Measurements from ENCODE around the gene METTL9. TPM values are rescaled to one million over a fixed set of nuclear protein-coding genes. Genes with fewer than 3 reads are reported as not detected.
"Not testable (repeated sequence)": the region's sequence is repeated elsewhere in the genome, so short reads cannot be mapped to it uniquely, and the experiment has no call there.

Gene METTL9
- total RNA-seq (2014; rRNA removed; shearing (Covaris generic)), result 103 and 125 TPM in 2 replicates

GRCh38 chr16:21599122-21600030 lies at the start of gene METTL9:
Gene METTL9 (plus strand): TSS chr16:21599577. CDS start chr16:21599734, 157 bp downstream.
- Histone ChIP-seq H3K27me3 (no peaks in the 10 kb centered on the region), H3K9me3 (replicated peaks) (no peaks in the 10 kb centered on the region), H3K27ac (peak within 1 kb of the TSS; percentile 70), H3K4me3 (peak within 1 kb of the TSS; percentile 97), H3K36me3 (no peaks in the 10 kb centered on the region), H3K4me1 (no peaks in the 10 kb centered on the region; the same call in 1 of the 2 replicates)
- DNase-seq, result peak; percentile 92 to 94

- H3K27ac ChIP-seq; DNase-seq; H3K4me1 ChIP-seq; H3K27me3 ChIP-seq; H3K36me3 ChIP-seq; H3K4me3 ChIP-seq; H3K9me3 ChIP-seq (replicated peaks): not testable (repeated sequence)
Observed at GRCh38 chr16:21549975-21550374, 49.4 kb upstream of the METTL9 start.

- H3K9me3 ChIP-seq (replicated peaks); H3K27me3 ChIP-seq; H3K27ac ChIP-seq; H3K4me1 ChIP-seq; H3K36me3 ChIP-seq; H3K4me3 ChIP-seq; DNase-seq: not testable (repeated sequence)
Observed at GRCh38 chr16:21550435-21550834, 48.9 kb upstream of the METTL9 start.

GRCh38 chr16:21551076-21551475 lies 48.3 kb upstream of the METTL9 start:
- not testable (repeated sequence) for H3K4me3 ChIP-seq; H3K4me1 ChIP-seq; H3K27ac ChIP-seq; H3K27me3 ChIP-seq; H3K36me3 ChIP-seq; DNase-seq; H3K9me3 ChIP-seq (replicated peaks)

GRCh38 chr16:21551600-21551999 lies 47.8 kb upstream of the METTL9 start:
- DNase-seq; H3K27ac ChIP-seq; H3K4me1 ChIP-seq; H3K27me3 ChIP-seq; H3K9me3 ChIP-seq (replicated peaks); H3K4me3 ChIP-seq; H3K36me3 ChIP-seq: not testable (repeated sequence)

- not testable (repeated sequence) for H3K27me3 ChIP-seq; H3K9me3 ChIP-seq (replicated peaks); H3K36me3 ChIP-seq; H3K4me1 ChIP-seq; H3K4me3 ChIP-seq; DNase-seq; H3K27ac ChIP-seq
Observed at GRCh38 chr16:21553481-21554296, 45.7 kb upstream of the METTL9 start.

- no peak overlapping the region for H3K4me3 ChIP-seq
- no peaks in the 10 kb centered on the region for H3K9me3 ChIP-seq (replicated peaks)
- DNase-seq, result peak; percentile 84 to 90
- no peak overlapping the region for H3K27ac ChIP-seq
- H3K36me3 ChIP-seq, result no peaks in the 10 kb centered on the region
- peaks cover 13% of the 10 kb centered on the region for H3K27me3 ChIP-seq
- H3K4me1 ChIP-seq, result no peaks in the 10 kb centered on the region
Observed at GRCh38 chr16:21554795-21555585, 44.4 kb upstream of the METTL9 start.

GRCh38 chr16:21555621-21556020 lies 43.8 kb upstream of the METTL9 start:
- H3K4me3 ChIP-seq; H3K9me3 ChIP-seq (replicated peaks); DNase-seq; H3K4me1 ChIP-seq; H3K36me3 ChIP-seq; H3K27ac ChIP-seq: not testable (repeated sequence)
- peaks cover 13% of the 10 kb centered on the region for H3K27me3 ChIP-seq

- H3K27me3 ChIP-seq, result peaks cover 15% of the 10 kb centered on the region
- not testable (repeated sequence) for H3K4me1 ChIP-seq; H3K27ac ChIP-seq; DNase-seq; H3K4me3 ChIP-seq; H3K36me3 ChIP-seq; H3K9me3 ChIP-seq (replicated peaks)
Observed at GRCh38 chr16:21556026-21556595, 43.3 kb upstream of the METTL9 start.

GRCh38 chr16:21556651-21557241 lies 42.6 kb upstream of the METTL9 start:
- not testable (repeated sequence) for H3K4me3 ChIP-seq

GRCh38 chr16:21560462-21560861 lies 38.9 kb upstream of the METTL9 start:
- Histone ChIP-seq H3K27me3 (peaks cover 12% of the 10 kb centered on the region), H3K27ac (no peak overlapping the region), H3K9me3 (replicated peaks) (no peaks in the 10 kb centered on the region), H3K4me3 (no peak overlapping the region), H3K4me1 (no peaks in the 10 kb centered on the region), H3K36me3 (no peaks in the 10 kb centered on the region)
- no peak for DNase-seq

More at GRCh38 chr16:21556651-21557241, 42.6 kb upstream of the METTL9 start:
- H3K27me3 ChIP-seq, result peaks cover 16% of the 10 kb centered on the region
- not testable (repeated sequence) for H3K9me3 ChIP-seq (replicated peaks); H3K27ac ChIP-seq; H3K4me1 ChIP-seq; H3K36me3 ChIP-seq; DNase-seq

GRCh38 chr16:21563676-21564075 lies 35.7 kb upstream of the METTL9 start:
- peaks cover 7% of the 10 kb centered on the region for H3K27me3 ChIP-seq

GRCh38 chr16:21564367-21564766 lies 35.0 kb upstream of the METTL9 start:
- H3K4me3 ChIP-seq; DNase-seq; H3K27me3 ChIP-seq; H3K9me3 ChIP-seq (replicated peaks); H3K4me1 ChIP-seq; H3K27ac ChIP-seq; H3K36me3 ChIP-seq: not testable (repeated sequence)

More at GRCh38 chr16:21563676-21564075, 35.7 kb upstream of the METTL9 start:
- DNase-seq, result no peak
- H3K4me3 ChIP-seq, result no peak overlapping the region
- H3K27ac ChIP-seq, result no peak overlapping the region
- H3K4me1 ChIP-seq, result no peaks in the 10 kb centered on the region
- H3K36me3 ChIP-seq, result no peaks in the 10 kb centered on the region
- no peaks in the 10 kb centered on the region for H3K9me3 ChIP-seq (replicated peaks)

- Histone ChIP-seq H3K9me3 (replicated peaks) (no peaks in the 10 kb centered on the region; the same call in 1 of the 2 replicates), H3K4me1 (no peaks in the 10 kb centered on the region), H3K27ac (no peak overlapping the region), H3K27me3 (peaks cover 3% of the 10 kb centered on the region), H3K36me3 (no peaks in the 10 kb centered on the region), H3K4me3 (no peak overlapping the region)
- DNase-seq, result no peak
Observed at GRCh38 chr16:21565507-21565860, 33.9 kb upstream of the METTL9 start.

All from SJCRH30 (cell line).